NCI-H1436 treated with DMSO at 0.1 percent for 48 hours (cell line): ENCODE data around the gene TENM4.

Source experiments
- DNase-seq: peaks from one replicate; lab custom pipeline; 2025; lab: John Stamatoyannopoulos, UW

Gene TENM4

GRCh38 chr11:78657441-78657840, 783.4 kb downstream of the TENM4 start:
- DNase-seq = no peak

- no peak for DNase-seq
Measured at GRCh38 chr11:78656984-78657383, 783.8 kb downstream of the TENM4 start.

GRCh38 chr11:78656327-78656726, 784.5 kb downstream of the TENM4 start:
- DNase-seq = no peak

DNA sequence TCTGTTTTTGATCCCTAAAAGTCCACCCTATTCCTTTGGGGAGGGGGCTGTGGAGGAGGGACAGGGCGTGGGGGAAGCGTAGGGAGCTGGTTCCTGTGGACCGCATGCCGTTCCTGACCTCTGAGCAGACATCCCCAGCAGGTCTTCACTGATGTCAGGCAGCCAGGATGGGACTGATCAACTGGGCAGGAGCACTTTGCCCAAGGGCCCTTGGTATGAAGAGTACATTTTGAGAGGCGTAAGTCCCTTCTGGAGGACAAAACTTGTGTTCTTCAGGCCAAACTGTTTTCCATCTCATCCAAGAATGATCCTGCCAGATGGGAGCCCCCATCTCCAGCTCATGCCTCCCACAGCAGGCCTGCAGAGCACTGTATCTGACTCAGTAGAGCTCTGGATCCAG, 785.3 kb downstream of the TENM4 start:
- DNase-seq = no peak

DNA sequence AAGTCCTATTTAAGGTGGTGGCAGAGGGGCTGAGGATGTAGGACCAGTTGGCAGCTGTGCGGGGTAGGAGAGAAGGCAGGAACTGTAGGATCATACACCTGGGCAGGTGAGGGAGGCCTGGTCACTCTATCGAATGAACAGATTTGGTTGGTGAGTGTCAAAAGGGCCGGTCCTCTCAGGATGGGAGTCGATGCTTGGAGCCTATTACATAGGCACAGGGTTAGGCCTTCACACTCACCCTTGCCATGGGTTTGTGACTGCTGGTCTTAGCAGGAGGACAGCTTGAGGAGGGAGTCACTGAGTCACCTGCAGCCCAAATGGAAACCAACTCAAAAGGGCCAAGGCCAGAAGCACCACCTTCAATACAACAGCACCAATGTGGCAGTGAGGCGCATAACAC, 786.0 kb downstream of the TENM4 start:
- no peak for DNase-seq

- no peak for DNase-seq
Measured at GRCh38 chr11:78654071-78654470, 786.8 kb downstream of the TENM4 start.

- DNase-seq = no peak
Measured at GRCh38 chr11:78653294-78653909, 787.4 kb downstream of the TENM4 start.

DNA sequence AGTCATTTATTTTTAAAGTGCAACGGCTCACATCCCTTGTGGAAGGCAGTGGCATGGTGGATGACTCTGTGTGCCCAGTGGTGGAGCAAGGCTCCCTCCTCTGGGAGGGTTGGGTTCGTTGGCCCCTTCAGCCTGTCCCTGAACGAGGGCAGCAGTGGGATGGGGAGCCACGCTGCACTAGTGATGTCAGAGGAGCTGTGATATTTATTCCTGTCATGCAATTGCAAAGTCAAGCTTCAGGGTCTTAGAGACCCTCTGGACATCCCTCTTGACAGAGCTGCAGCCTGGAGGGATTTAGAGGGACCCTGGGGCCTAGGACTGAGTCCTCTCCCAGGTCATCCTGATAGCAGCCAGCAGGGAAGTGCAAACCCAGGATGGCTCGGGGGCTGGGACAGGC, 788.0 kb downstream of the TENM4 start:
- DNase-seq = no peak

- no peak for DNase-seq
Measured at GRCh38 chr11:78651923-78652842, 788.6 kb downstream of the TENM4 start.

GRCh38 chr11:78651136-78651775, 789.6 kb downstream of the TENM4 start:
- DNase-seq = no peak

DNA sequence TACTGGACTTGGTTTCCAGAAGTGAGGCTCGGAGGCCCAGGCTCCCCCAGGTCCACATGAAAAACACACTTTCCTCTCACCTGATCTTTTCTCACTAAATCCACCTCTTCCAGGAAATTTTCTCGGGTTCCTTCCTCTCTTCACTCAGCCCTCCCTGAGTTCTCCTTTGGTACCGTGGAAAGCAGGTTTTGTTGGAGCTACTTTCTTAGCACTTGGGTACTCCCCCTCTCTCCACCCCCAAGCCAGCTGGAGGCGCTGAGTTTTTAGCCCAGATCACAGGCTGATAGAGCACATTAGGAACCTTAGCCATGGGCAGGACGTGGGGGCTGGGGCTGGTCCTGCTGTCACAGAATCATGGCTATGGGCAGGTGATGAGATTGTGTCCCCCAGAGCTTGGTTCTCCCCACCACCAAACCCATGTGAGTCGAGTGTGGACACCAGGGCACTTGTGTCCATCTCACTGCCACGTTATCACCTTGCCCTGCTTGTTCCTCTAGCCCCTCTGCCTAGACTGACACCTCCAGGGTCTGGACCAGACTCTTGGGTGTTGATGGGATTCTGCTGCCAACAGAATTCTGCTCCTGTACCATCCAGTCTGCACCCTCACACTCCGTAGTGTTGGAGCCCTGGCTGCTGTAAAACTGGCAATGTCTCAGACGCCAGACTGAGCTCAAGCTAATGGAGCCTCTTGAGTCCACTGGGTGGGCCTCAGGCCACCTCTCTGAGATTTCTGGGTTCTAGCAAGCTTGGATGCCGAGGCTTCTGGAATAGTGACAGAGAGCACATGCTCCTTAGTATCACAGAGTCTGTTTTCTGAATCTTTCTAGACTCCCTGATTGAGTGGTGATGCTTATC, 791.2 kb downstream of the TENM4 start:
- no peak for DNase-seq

GRCh38 chr11:78647986-78648875, 792.6 kb downstream of the TENM4 start:
- no peak for DNase-seq

GRCh38 chr11:78647266-78647915, 793.4 kb downstream of the TENM4 start:
- no peak for DNase-seq

DNA sequence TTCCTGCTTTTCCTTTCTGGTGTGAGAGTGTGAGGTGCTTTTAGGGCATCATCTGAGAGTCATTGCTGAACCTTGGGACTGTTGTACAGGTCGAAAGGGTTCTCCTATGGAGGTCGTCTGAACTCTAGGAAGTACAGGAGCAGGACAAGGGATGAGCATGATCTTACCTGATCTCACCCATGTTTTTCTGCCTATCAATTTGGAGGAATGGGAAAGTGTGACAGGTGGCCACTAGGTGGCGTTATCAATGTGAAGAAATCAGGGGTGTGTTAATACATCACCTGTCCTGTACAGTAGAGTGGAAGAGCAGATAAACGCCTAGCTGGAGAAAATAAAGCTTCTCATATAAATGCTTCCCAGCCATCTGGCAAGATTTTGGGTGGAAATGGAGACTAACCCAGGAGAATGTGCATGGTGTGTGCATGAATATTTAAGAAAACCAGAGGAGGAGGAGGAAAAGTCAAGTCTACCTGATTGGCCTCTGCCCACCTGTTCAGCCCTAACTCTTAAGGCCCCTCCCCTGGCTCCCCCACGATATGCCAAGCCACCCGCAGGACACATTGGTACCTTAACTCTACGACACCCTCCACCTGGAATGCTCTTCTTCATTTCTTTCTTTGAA, 794.2 kb downstream of the TENM4 start:
- DNase-seq = peak; percentile 35

DNA sequence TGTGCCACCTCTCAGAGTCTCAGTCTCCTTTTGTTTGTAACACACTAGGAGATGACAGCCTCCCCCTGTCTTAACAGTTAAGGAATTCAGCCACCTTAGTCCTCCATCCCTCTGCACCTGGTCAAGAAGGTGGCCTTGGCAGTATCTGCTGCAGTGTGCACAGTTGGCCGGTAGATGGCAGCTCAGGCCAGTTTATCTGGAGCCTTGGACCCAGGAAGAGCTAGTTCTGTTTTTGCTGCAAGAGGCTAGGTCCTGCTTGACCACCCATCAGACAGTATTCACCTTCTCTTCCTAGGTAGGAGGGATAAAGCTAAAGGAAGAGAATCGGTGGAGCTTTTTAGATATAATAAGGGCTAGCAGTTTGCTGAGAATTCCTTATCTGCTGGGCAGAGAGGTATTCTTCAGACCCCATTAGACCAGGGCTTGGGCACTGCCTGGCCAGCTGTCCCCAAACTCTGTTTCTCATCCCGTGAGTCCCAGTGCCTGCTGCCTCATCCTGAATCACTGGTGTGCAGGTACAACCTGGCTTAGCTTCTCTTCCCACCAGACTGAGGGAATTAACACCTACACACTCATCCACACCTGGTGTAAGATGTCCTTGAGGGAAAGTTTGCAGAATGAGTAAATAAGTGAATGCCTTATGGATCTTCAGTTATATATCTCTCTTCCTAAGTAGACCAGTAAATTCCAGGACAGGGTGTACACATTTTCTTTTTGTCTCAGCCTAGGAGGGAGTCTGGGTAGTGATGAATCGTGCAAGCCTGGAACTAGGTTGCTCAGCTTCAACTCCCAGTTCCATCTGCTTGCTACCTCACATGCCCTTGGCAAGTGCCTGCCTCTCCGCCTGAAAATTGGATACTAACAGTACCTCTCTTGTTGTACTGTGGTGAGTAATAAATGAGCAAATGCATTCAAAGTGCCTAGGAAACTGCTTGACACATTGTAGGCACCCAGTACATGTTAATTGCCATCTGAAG, 795.3 kb downstream of the TENM4 start:
- DNase-seq = no peak

GRCh38 chr11:78643676-78644056, 797.2 kb downstream of the TENM4 start:
- no peak for DNase-seq

DNA sequence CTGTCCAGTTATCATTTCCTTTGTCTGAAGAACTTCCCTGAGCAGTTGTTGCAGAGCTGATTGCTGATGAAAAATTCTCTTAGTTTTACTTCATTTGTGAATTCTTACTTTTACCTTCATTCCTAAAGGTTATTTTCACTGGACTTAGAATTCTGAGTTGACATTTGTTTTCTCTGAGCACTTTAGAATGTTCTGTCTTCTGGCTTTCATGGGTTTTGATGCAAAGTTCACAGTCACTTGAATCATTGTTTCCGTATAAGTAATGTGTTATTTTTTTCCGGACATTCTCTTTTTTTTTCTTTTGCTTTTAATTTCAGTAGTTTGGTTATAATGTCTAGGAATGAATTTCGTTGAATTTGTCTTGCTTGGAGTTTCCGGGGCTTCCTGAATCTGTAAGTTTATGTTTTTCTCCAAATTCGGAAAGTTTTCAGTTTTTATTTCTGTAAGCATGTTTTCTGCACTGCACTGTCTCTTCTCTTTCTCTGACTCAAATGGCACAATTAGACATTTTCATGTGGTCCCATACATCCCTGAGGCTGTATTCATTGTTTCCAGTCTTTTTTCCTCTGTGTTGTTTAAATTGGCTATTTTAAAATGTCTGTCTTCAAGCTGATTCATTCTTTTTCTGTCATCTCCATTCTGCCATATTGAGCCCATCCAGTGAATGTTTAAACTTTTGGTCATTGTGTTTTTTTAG, 797.7 kb downstream of the TENM4 start:
- no peak for DNase-seq

- DNase-seq = no peak
Measured at GRCh38 chr11:78641541-78641940, 799.3 kb downstream of the TENM4 start.
